HEK293 (cell line): Measurements from ENCODE around the gene COQ8B.

Source experiments
- BCL11A ChIP-seq: fragments of 450-650 bp; formaldehyde crosslinking; IDR thresholded peaks from 2 replicates; pipeline ENCODE4 v1.5.1; 2016; ENCODE audit warnings: low read depth, missing biosample characterization, missing genetic modification characterization
- BCL11B ChIP-seq: fragments of 450-650 bp; formaldehyde crosslinking; IDR thresholded peaks from 2 replicates; pipeline ENCODE4 v1.5.1; 2016; ENCODE audit warnings: low read depth, missing biosample characterization, missing genetic modification characterization
- HOXA7 ChIP-seq: sonication (generic); formaldehyde crosslinking; IDR thresholded peaks from 2 replicates; pipeline ENCODE4 v1.8.1; 2022; ENCODE audit warnings: missing genetic modification reagents, borderline replicate concordance
- KLF10 ChIP-seq: fragments of 450-650 bp; IDR thresholded peaks from 2 replicates; pipeline ENCODE4 v1.5.1; 2018; ENCODE audit warnings: missing biosample characterization, mild to moderate bottlenecking, missing genetic modification characterization
- KLF8 ChIP-seq: fragments of 450-650 bp; formaldehyde crosslinking; IDR thresholded peaks from 2 replicates; pipeline ENCODE4 v1.5.1; 2016; ENCODE audit warnings: missing biosample characterization, missing genetic modification characterization
- PRDM10 ChIP-seq: fragments of 450-650 bp; formaldehyde crosslinking; IDR thresholded peaks from 2 replicates; pipeline ENCODE4 v1.5.1; 2016; ENCODE audit warnings: missing biosample characterization, missing genetic modification characterization
- REPIN1 ChIP-seq: fragments of 450-650 bp; formaldehyde crosslinking; IDR thresholded peaks from 2 replicates; pipeline ENCODE4 v1.5.1; 2017; ENCODE audit warnings: missing biosample characterization, missing genetic modification characterization, low read depth
- SCRT2 ChIP-seq: fragments of 450-650 bp; formaldehyde crosslinking; IDR thresholded peaks from 2 replicates; pipeline ENCODE4 v1.5.1; 2016; ENCODE audit warnings: missing biosample characterization, missing genetic modification characterization
- SP2 ChIP-seq: fragments of 450-650 bp; formaldehyde crosslinking; IDR thresholded peaks from 2 replicates; pipeline ENCODE4 v1.5.1; 2016; ENCODE audit warnings: missing biosample characterization, missing genetic modification characterization
- SP3 ChIP-seq: fragments of 450-650 bp; formaldehyde crosslinking; IDR thresholded peaks from 2 replicates; pipeline ENCODE4 v1.5.1; 2016; ENCODE audit warnings: missing biosample characterization, missing genetic modification characterization
- YY2 ChIP-seq: fragments of 450-650 bp; formaldehyde crosslinking; IDR thresholded peaks from 2 replicates; pipeline ENCODE4 v1.5.1; 2016; ENCODE audit warnings: missing biosample characterization, missing genetic modification characterization
- ZBTB17 ChIP-seq: fragments of 450-650 bp; formaldehyde crosslinking; IDR thresholded peaks from 2 replicates; pipeline ENCODE4 v1.5.1; 2016; ENCODE audit warnings: missing biosample characterization, missing genetic modification characterization
- ZBTB21 ChIP-seq: fragments of 450-650 bp; formaldehyde crosslinking; IDR thresholded peaks from 2 replicates; pipeline ENCODE4 v1.5.1; 2017; ENCODE audit warnings: missing biosample characterization, missing genetic modification characterization
- ZIC2 ChIP-seq: fragments of 450-650 bp; formaldehyde crosslinking; IDR thresholded peaks from 2 replicates; pipeline ENCODE4 v1.5.1; 2016; ENCODE audit warnings: missing biosample characterization, missing genetic modification characterization
- ZNF19 ChIP-seq: fragments of 450-650 bp; formaldehyde crosslinking; IDR thresholded peaks from 2 replicates; pipeline ENCODE4; 2016; ENCODE audit warnings: missing biosample characterization, missing genetic modification characterization, low read depth
- ZNF335 ChIP-seq: fragments of 450-650 bp; formaldehyde crosslinking; conservative IDR thresholded peaks from 2 replicates; pipeline ENCODE4 v1.5.1; 2016; ENCODE audit warnings: missing biosample characterization, missing genetic modification characterization
- ZNF341 ChIP-seq: fragments of 450-650 bp; formaldehyde crosslinking; IDR thresholded peaks from 2 replicates; pipeline ENCODE4; 2016; ENCODE audit warnings: low read depth, missing biosample characterization, missing genetic modification characterization
- ZNF362 ChIP-seq: fragments of 450-650 bp; formaldehyde crosslinking; IDR thresholded peaks from 2 replicates; pipeline ENCODE4 v1.5.1; 2016; ENCODE audit warnings: missing biosample characterization, missing genetic modification characterization
- ZNF404 ChIP-seq: fragments of 450-650 bp; formaldehyde crosslinking; IDR thresholded peaks from 2 replicates; pipeline ENCODE4 v1.5.1; 2017; ENCODE audit warnings: missing biosample characterization, missing genetic modification characterization
- ZNF777 ChIP-seq: fragments of 450-650 bp; formaldehyde crosslinking; IDR thresholded peaks from 2 replicates; pipeline ENCODE4 v1.5.1; 2017; ENCODE audit warnings: missing biosample characterization, missing genetic modification characterization, borderline replicate concordance
- ZNF792 ChIP-seq: fragments of 450-650 bp; formaldehyde crosslinking; IDR thresholded peaks from 2 replicates; pipeline ENCODE4 v1.5.1; 2016; ENCODE audit warnings: missing biosample characterization, missing genetic modification characterization
- ZNF837 ChIP-seq: fragments of 450-650 bp; formaldehyde crosslinking; IDR thresholded peaks from 2 replicates; pipeline ENCODE4 v1.5.1; 2016; ENCODE audit warnings: missing biosample characterization, missing genetic modification characterization
- ZSCAN16 ChIP-seq: fragments of 450-650 bp; formaldehyde crosslinking; IDR thresholded peaks from 2 replicates; pipeline ENCODE4 v1.5.1; 2016; ENCODE audit warnings: missing biosample characterization, missing genetic modification characterization
- ZXDB ChIP-seq: fragments of 450-650 bp; formaldehyde crosslinking; IDR thresholded peaks from 2 replicates; pipeline ENCODE4 v1.5.1; 2016; ENCODE audit warnings: missing biosample characterization, missing genetic modification characterization
- TF ChIP-seq, protein P1 (sequence below): fragments of 450-650 bp; formaldehyde crosslinking; optimal IDR thresholded peaks from 2 replicates; pipeline ENCODE3; 2016; ENCODE audit warnings: missing biosample characterization, mild to moderate bottlenecking, missing genetic modification characterization
- TF ChIP-seq, protein P2 (sequence below): fragments of 450-650 bp; formaldehyde crosslinking; IDR thresholded peaks from 2 replicates; pipeline ENCODE4 v1.5.1; 2016; ENCODE audit warnings: missing biosample characterization, missing genetic modification characterization, low read depth
- TF ChIP-seq, protein P3 (sequence below): fragments of 450-650 bp; formaldehyde crosslinking; IDR thresholded peaks from 2 replicates; pipeline ENCODE4 v1.5.1; 2017; ENCODE audit warnings: missing biosample characterization, mild to moderate bottlenecking, missing genetic modification characterization, moderate library complexity
- TF ChIP-seq, protein P4 (sequence below): fragments of 450-650 bp; formaldehyde crosslinking; IDR thresholded peaks from 2 replicates; pipeline ENCODE4 v1.5.1; 2016; ENCODE audit warnings: missing biosample characterization, missing genetic modification characterization

COQ8B gene

GRCh38 chr19:40690693-40691420, 25.8 kb downstream of the COQ8B start (continued):
- peak; percentile 84 for TF ChIP-seq PRDM10
- peak; percentile 57; the same call in 1 of the 2 replicates for TF ChIP-seq ZBTB21
- peak; percentile 98 for TF ChIP-seq SP3 (tag by site-specific recombination)
- no peak for TF ChIP-seq ZNF404 (tag by site-specific recombination)
- no peak for TF ChIP-seq ZNF19
- TF ChIP-seq ZIC2 = peak; percentile 67
- peak; percentile 86; the same call in 1 of the 2 replicates for TF ChIP-seq ZNF362
- peak; percentile 44; the same call in 1 of the 2 replicates for TF ChIP-seq ZNF777 (tag by site-specific recombination)
- 0 out of 2 replicates have a peak, but pooled peaks have one; percentile 23 for TF ChIP-seq YY2 (tag by site-specific recombination)
- TF ChIP-seq, protein P1, sequence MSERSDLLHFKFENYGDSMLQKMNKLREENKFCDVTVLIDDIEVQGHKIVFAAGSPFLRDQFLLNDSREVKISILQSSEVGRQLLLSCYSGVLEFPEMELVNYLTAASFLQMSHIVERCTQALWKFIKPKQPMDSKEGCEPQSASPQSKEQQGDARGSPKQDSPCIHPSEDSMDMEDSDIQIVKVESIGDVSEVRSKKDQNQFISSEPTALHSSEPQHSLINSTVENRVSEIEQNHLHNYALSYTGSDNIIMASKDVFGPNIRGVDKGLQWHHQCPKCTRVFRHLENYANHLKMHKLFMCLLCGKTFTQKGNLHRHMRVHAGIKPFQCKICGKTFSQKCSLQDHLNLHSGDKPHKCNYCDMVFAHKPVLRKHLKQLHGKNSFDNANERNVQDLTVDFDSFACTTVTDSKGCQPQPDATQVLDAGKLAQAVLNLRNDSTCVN (tag by site-specific recombination) = peak; percentile 85
- TF ChIP-seq, protein P2, sequence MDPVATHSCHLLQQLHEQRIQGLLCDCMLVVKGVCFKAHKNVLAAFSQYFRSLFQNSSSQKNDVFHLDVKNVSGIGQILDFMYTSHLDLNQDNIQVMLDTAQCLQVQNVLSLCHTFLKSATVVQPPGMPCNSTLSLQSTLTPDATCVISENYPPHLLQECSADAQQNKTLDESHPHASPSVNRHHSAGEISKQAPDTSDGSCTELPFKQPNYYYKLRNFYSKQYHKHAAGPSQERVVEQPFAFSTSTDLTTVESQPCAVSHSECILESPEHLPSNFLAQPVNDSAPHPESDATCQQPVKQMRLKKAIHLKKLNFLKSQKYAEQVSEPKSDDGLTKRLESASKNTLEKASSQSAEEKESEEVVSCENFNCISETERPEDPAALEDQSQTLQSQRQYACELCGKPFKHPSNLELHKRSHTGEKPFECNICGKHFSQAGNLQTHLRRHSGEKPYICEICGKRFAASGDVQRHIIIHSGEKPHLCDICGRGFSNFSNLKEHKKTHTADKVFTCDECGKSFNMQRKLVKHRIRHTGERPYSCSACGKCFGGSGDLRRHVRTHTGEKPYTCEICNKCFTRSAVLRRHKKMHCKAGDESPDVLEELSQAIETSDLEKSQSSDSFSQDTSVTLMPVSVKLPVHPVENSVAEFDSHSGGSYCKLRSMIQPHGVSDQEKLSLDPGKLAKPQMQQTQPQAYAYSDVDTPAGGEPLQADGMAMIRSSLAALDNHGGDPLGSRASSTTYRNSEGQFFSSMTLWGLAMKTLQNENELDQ (tag by site-specific recombination) = no peak
- peak; percentile 12; the same call in 1 of the 2 replicates for TF ChIP-seq BCL11A (tag by site-specific recombination)
- TF ChIP-seq ZNF341 = peak; percentile 65
- TF ChIP-seq SP2 = peak; percentile 95
- TF ChIP-seq SCRT2 (tag by site-specific recombination) = peak; percentile 92
- TF ChIP-seq KLF8 (tag by site-specific recombination) = peak; percentile 100
- TF ChIP-seq, protein P3, sequence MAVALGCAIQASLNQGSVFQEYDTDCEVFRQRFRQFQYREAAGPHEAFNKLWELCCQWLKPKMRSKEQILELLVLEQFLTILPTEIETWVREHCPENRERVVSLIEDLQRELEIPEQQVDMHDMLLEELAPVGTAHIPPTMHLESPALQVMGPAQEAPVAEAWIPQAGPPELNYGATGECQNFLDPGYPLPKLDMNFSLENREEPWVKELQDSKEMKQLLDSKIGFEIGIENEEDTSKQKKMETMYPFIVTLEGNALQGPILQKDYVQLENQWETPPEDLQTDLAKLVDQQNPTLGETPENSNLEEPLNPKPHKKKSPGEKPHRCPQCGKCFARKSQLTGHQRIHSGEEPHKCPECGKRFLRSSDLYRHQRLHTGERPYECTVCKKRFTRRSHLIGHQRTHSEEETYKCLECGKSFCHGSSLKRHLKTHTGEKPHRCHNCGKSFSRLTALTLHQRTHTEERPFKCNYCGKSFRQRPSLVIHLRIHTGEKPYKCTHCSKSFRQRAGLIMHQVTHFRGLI (tag by site-specific recombination) = 0 out of 2 replicates have a peak, but pooled peaks have one; percentile 50
- no peak for TF ChIP-seq REPIN1 (tag by site-specific recombination)
- TF ChIP-seq ZNF335 (tag by site-specific recombination) = peak; percentile 94
- 0 out of 2 replicates have a peak, but pooled peaks have one; percentile 34 for TF ChIP-seq BCL11B (tag by site-specific recombination)
- peak; percentile 10; the same call in 1 of the 2 replicates for TF ChIP-seq ZSCAN16 (tag by site-specific recombination)
- no peak for TF ChIP-seq ZNF837
- TF ChIP-seq ZBTB17 (tag by site-specific recombination) = peak; percentile 97
- TF ChIP-seq ZXDB (tag by site-specific recombination) = peak; percentile 82
- peak; percentile 30; the same call in 1 of the 2 replicates for TF ChIP-seq ZNF792 (tag by site-specific recombination)
- TF ChIP-seq HOXA7 (CRISPR knock-in tag) = no peak
- TF ChIP-seq, protein P4, sequence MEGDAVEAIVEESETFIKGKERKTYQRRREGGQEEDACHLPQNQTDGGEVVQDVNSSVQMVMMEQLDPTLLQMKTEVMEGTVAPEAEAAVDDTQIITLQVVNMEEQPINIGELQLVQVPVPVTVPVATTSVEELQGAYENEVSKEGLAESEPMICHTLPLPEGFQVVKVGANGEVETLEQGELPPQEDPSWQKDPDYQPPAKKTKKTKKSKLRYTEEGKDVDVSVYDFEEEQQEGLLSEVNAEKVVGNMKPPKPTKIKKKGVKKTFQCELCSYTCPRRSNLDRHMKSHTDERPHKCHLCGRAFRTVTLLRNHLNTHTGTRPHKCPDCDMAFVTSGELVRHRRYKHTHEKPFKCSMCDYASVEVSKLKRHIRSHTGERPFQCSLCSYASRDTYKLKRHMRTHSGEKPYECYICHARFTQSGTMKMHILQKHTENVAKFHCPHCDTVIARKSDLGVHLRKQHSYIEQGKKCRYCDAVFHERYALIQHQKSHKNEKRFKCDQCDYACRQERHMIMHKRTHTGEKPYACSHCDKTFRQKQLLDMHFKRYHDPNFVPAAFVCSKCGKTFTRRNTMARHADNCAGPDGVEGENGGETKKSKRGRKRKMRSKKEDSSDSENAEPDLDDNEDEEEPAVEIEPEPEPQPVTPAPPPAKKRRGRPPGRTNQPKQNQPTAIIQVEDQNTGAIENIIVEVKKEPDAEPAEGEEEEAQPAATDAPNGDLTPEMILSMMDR (tag by site-specific recombination) = 0 out of 2 replicates have a peak, but pooled peaks have one; percentile 22
- peak; percentile 93 for TF ChIP-seq KLF10 (tag by site-specific recombination)
